GM18868 (cell line): ENCODE measurements around the gene STARD7.
A peak's percentile ranks its signal among the peaks of the same experiment; 100 is the strongest.
"Not testable (repeated sequence)": the region's sequence is repeated elsewhere in the genome, so short reads cannot be mapped to it uniquely, and the experiment has no call there.

Experiments used
- ATAC-seq: cut with Tn5 transposase; IDR thresholded peaks from one replicate; pipeline ENCODE4 v1.9.1; 2021; ENCODE audit warnings: mild to moderate bottlenecking, moderate library complexity; ENCODE audit not compliant: unreplicated experiment

The STARD7 gene, protein sequence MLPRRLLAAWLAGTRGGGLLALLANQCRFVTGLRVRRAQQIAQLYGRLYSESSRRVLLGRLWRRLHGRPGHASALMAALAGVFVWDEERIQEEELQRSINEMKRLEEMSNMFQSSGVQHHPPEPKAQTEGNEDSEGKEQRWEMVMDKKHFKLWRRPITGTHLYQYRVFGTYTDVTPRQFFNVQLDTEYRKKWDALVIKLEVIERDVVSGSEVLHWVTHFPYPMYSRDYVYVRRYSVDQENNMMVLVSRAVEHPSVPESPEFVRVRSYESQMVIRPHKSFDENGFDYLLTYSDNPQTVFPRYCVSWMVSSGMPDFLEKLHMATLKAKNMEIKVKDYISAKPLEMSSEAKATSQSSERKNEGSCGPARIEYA

DNA sequence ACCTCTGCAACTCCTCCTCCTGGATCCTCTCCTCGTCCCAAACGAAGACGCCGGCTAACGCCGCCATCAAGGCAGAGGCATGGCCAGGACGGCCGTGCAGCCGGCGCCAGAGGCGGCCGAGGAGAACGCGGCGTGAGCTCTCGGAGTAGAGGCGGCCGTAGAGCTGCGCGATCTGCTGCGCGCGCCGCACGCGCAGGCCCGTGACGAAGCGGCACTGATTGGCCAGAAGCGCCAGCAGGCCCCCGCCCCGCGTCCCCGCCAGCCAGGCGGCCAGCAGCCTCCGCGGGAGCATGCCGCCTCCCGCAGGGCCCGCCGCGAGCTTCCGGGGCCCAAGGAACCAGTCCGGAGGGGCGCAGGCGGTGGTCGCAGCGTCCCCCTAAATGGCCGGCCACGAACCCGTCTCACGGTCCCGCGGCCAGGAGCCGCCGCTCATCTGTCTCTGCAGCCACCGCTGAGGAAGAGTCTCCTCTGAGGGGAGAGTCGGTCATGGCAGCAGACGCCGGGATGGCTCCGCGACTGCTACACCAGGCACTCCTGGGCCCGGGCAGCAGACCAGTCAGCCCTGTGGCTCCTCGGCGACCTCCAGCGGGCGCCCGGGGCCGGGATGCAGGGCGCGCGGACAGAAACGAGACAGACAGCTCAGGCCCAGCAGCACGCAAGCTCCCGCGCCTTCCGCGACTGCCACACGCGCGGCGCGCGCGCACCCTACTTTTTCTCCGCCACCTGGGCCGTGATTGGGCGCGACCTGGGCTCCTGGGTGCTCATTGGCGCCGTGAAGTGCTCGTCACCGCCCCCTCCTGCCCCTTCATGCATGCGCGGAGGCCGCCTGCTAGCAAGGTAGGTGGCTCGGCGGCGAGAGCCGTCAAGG is at the start of gene STARD7:
TSS of gene STARD7 (minus strand) at position 685 of the 868 bp plus-strand sequence. CDS start at position 292, 393 bp downstream.
- ATAC-seq: peak; percentile 87

DNA sequence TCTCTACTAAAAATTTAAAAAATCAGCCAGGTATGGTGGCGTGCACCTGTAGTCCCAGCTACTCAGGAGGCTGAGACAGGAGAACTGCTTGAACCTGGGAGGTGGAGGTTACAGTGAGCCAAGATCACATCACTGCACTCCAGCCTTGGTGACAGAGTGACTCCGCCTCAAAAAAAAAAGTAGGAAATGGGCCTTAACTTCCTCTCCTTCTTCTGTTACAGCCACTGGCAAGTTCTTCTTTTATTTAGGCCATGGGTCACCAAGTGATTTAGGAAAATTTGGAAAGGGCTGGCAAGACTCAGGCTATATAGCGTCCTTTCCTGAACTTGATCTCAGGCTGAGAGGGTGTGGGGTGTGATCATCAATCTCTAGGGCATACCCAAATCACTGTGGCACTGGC is 49.1 kb upstream of the STARD7 start:
- ATAC-seq: not testable (repeated sequence)

DNA sequence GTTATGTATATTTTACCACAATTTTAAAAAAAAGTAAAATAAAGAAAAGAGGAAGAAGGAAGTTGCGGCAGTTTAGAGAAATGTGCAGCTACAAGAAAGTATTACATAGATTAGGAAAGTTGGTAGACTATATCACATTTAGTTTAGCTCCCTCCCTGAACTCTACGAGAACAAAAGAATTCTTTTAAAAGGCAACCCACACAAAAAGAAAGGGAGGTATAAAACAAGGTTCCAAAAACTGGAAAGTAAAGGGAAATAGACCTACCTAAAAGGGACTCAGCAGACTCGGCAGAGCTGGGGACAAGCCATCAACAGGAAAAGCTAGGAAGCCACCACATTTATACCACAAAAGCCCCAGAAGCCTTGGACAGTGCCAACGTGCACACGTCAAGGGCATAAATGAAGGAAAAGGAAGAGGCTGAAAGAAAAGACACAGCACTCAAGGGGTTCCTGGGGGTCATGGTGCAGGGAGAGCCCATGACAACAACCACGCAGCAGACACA is 48.0 kb upstream of the STARD7 start:
- ATAC-seq: no peak

DNA sequence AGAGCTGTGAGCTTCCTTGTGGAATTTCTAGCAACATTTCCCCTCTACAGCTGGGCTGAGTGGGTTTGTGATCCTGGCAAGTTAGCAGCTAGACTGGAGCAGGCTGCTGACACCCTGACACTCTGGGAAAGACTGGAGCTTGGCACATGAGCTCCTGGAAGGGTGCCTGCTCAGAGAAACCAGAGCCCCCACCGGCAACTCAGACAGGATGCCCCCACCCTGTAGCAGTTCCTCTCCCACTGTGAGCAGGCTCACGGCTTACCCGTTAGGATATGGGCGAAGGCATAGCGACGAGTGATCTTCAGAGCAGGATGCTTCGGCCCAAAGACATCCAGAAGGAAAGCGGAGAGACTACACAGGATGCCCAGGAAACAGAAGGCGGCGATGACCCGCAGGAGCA is 45.9 kb upstream of the STARD7 start:
- ATAC-seq: no peak

DNA sequence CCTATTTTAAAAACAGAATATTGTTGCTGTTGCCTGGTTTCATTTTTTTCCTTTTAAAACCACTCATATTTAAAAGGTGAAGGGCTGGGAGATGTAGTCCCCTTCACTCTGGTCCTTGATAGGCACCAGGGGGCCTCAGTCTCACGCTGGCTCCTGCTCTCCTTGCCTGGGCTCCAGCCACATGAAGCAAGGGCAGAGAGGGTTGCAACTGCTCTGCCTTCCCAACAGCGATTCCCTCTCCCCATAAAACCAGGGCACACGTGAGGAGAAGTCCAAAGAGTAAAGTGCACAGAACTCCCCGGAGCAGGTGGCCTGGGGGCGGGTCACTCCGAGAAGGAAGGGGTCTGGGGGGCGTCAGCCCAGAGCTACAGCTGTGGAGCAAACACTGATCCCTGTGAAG is 44.4 kb upstream of the STARD7 start:
- ATAC-seq: no peak

DNA sequence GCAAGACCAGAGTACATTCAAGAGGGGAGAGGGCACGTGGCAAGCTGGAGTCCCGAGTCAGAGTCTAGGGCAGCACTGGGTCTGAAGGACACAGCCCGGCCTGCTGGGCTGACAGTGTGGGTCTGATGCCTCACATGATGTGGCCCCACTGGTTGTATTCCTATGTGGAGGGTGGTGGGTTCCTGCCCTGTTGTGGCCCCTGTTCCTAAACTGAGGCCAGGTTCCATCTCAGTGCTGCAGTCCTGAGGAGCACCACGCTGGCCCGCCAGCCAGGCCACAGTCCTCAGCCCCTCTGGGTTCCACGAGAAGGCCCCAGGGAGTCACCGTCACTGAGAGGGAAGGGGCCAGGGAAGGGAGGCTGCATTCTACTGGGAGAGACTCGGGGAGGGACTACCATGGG is 43.9 kb upstream of the STARD7 start:
- ATAC-seq: no peak

DNA sequence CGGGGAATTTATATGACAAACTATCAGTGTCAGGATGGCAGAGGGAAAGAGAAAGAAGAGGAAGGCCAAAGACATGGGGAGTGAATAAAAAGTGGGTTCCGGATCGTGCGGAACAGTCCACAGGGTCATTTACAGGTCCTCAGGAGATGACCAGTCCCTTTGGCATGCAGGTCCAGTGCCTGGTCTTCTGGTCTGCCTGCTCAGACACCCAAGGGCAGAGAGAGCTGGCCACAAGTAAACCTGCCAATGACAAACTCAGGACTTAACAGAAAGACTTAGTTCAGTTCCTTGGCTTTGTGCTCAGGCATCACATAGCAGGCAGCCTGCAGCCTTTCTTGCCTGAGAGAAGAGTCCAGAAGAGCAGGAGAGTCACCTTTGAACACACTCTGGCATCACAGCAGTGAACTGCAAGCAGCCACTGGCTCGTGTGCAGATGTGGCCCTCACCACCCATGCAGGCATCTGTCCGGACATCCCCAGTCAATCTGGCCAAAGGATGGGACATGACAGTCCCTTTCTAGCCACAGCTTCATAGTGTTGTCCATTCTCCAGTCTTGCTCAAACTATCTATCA is 43.2 kb upstream of the STARD7 start:
- no peak for ATAC-seq

DNA sequence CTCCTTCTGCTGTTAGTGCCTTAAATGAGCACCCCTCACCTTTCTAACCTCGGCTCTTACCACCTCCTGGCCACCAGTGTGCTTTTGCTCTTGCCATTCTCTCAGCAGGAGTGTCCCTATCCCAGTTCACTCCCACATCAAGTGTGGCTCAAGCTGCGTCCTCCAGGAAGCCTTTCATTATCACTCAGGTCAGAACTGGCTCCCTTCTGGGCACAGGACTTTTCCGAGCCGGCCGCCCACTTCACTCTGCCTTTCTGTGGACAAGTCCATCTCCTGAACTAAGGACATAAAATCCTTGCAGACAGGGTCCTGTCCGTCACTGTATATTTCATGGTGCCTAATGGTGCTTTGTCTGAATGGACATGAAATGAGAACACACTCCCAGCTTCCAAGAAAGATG is 41.6 kb upstream of the STARD7 start:
- ATAC-seq: no peak

DNA sequence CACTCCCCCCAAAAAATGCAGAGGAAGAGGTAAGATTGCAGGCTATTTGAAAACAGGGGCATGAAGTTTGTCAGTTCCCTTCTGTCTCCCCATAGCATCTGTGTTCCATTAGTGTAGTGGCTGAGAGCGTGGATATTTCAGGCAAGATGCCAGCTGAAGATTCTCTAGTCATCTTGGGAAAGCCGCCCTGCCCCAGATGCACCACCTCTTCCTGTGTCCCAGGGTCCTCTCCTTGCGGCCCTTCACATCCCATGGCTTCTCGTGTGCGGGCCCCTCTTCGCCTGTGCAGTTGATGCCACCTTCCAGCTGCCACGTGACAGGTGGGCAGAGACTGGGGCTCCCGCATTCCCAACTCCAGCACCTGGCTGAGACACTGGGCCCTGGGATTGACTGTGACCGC is 41.0 kb upstream of the STARD7 start:
- ATAC-seq: no peak

DNA sequence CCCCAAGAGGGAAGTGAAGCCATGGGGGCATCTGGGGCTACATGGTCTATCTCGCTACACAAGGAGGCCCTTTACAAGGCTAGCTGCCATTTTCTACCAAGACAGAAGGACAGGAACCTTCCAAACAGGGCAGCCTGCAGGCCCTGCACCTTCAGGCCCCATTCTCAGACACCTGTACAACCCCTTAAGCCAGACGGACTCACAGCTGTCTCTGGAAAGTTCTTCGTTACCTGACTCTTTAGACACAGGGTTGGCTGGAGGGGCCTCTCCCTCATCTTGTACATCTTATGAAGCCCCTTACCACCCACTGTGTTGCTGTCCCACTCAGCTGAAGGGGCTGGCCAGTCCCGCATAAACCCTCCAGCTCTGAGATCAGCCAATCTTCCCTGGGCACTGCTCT is 40.0 kb upstream of the STARD7 start:
- ATAC-seq: no peak

DNA sequence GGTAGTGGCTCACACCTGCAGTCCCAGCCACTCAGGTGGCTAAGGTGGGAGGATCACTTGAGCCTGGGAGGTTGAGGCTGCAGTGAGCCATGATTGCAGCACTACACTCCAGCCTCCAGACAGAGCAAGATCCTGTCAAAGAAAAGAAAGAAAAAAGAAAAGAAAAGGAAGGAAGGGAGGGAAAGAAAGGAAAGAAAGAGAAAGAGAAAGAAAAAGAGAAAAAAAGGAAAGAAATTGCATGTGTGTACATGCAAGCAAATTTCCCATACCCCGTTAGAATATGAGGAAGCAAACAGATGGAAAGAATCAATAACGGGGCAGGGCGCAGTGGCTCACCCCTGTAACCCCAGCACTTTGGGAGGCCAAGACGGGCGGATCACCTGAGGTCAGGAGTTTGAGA is 39.3 kb upstream of the STARD7 start:
- no peak for ATAC-seq

DNA sequence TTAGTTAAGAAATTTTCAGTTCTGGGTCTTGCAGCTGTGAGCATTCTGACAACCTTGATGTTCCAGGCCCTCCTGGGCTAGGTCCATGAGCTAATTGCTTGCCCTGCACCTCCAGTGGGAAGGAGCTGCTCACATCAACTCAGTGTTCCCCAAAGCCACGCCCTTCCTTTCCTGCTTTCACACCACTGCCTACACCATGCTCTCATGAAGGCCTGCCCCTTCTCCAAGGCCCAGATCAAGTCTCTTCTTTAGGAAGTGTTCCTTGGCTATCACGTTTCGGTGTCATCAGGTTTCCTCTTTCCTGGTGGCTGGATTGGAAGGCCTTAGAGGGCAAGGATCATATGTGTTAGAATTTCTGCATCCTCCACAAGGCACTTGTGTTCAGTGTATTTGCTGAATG is 38.4 kb upstream of the STARD7 start:
- no peak for ATAC-seq

DNA sequence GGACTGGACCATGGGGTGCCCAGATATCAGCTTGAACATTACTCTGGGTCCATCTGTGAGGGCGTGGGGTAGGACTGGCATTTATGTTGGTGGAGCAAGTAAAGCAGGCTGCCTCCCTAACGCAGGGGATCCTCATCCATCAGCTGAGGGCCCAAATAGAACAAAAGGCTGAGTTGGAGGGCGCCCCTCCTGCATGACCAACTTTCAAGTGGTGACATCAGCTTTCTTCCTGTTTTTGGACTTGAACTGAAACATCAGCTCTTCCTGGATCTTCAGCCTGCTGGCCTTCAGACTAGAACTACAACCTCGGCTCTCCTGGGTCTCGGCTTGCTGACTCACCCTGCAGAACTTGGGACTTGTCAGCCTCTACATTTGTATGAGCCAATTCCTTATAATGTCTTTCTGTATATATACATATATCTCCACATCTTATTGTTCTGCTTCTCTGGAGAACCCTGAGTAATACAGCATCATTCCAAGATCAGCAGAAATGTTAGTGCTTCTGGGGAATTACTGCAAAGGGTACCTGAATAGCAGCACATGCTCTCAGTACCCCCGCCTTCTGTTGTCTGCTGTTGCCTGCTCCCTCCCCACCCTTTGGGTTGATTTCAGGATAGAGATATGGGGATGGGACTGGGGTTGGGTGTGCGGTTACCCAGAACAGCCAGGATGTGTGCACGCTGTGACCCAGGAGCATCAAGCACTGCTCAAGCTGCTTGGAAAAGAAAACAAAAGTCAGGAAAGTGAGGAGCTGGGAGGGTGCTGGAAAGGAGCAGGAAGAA is 37.2 kb upstream of the STARD7 start:
- ATAC-seq: no peak

DNA sequence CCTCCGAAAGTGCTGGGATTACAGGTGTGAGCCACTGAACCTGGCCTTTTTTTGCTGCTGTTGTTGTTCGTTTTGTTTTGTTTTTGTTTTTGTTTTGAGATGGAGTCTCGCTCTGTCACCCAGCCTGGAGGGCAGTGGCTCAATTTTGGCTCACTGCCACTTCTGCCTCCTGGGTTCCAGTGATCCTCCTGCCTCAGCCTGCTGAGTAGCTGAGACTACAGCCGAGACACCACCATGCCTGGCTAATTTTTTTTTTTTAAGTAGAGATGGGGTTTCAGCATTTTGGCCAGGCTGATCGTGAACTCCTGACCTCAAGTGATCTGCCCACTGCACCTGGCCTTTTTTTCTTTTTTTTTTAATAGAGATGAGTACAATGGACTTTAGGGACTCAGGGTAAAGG is 35.2 kb upstream of the STARD7 start:
- ATAC-seq: no peak

DNA sequence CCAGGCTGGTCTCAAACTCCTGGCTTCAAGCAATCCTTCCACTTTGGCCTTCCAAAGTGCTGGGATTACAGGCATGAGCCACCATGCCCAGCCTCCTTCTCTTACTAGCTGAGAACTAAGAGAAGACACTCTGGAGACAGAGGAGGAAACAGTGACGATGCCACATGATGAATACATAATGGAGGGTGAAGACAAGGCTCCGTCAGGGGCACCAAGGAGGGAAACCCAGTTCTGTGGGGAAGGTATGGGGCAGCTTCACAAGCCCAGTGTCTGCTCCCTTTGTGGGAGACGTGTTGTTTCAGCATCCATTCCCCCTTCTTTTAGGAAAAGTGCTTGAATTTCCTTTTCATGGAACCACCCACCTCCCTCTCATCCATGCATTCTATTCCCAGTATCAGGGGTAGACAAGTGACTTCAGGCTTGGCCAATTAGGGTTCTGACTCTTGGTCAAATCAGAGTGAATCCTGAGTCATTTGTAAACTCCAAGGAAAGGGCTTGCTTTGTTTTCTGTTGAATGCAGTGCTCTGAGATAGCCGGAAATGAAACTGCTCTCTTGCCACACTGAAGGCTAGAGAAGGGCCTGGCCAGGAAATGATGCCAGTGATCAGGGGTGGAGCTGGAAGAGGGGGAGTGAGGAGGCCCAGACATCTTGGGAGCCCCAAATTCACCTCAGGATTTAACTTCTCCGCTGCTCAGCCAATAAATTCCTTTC is 33.4 kb upstream of the STARD7 start:
- ATAC-seq: peak; percentile 92

DNA sequence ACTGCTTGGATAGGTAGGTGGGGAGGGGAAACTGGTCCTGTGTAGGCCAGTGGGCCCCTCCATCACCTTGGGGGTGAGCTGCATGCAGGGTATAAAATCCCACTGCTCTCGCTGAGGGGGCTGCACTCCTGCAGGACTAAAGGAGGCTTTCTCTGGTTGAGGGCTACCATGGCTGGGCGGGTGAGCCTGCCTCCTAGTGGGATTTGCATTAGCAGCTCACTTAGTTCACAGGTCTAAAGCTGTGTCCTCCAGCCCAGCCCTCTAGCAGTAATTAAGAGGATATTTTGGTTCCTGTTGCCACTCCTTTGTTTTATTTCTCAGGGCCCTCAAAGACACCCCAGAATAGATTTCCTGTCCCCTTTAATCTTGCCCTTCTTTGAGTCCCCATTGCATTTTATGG is 32.6 kb upstream of the STARD7 start:
- ATAC-seq: no peak

DNA sequence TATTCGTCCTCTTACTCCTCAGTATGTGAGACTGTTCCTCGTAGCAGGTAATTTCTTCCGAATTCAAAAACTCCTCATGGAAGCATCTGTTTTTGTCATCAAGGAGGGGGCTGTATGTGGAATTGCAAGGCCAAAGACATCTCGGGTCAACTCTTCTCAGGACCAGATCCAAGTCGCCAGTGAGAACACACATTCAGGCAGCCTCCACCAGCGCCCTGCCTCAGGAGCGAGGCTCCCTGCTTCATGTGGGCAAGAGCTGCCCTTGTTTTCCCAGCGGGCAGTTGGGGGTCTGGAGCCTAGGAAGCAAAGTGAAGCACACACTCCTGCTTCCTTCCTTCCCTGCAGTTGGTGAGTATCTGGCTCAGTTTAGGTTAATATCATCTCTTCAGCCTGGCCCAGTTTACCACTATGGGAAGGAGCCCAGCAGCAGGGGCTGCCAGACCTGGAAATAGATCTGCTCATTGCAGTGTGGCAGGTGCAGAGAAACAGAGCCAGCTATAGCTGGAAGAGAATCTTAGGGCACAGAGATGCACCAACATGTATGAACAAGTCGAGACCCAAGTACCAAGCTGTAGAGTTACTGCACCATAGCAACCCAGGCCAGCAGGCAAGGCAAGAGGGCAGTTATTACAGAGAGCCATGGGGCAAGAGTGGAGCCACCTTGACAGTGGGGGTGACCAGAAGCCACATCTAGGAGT is 31.9 kb upstream of the STARD7 start:
- ATAC-seq: no peak

DNA sequence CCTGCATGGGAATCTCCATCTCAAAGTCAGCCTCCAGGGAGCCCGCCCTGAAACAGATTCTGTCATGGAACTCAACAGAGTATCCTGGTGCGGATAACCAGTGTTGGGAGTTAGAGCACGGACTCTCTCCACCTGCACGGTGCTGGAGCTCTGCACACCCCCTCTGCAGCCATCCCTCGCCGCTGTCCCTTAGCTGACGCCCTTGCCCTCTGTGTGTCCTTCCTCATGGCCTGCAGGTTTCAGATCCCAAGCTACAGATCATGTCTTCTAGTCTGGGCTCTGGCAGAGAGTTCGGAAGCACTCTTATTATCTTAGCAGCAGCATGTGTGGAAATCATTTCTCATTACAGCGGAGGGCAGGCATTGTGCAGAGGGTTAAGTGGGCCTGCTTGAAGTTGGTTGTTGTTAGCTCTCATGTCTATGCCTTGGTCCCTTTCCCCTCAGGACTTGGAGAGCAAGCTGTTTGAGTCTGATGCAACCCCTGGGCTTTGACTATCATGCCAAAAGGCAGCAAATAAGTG is 31.2 kb upstream of the STARD7 start:
- ATAC-seq: no peak

DNA sequence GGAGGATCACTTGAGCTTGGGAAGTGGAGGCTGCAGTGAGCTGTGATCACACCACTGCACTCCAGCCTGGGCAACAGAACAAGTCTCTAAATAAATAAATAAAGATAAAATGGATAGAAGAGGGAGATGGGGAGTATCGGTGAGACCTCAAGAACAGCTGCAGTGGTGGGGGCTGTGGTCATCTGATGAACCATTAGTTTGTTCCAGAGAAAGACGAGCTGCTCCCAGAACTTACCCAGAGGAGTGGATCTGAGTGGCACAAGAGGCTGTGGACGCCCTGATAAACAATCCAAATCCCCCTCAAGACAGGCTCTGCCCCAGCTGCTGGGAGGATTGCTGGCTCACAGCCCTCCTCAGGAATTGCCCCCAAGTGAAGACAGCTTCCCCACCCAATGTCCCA is 30.5 kb upstream of the STARD7 start:
- no peak for ATAC-seq
